ENCODE data around the gene AMBRA1. TPM values are rescaled to one million over a fixed set of nuclear protein-coding genes. Genes with fewer than 3 reads are reported as not detected.

The AMBRA1 gene
- total RNA-seq, 4 donors from 2014 or later, result 43.4 to 48.9 (median 46.3) TPM

DNA sequence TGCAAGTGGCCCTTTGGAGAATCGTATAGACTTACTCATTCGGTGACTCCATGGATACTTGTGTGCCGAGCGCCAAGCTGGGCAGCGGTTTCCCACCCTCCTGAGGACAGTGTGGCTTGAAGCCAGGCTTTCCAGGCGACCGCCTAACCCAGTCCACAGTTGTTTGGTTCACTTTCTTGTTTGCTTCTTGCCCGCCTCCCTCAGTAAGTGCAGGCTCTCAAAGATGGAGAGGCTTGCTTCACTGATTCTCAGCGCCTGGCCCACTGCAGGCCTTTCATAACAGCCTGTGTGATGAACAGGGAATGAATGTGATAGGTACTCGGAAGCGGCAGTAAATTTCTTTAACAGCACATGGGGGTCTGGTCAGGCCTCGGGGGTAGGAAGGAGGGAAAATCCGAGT is 223.6 kb downstream of the AMBRA1 start:
- no peaks in the 10 kb centered on the region for H3K27me3 ChIP-seq
- peaks cover 0 to 13% (median 5%) of the 10 kb centered on the region in 4 donors for H3K36me3 ChIP-seq
- H3K9me3 ChIP-seq, result no peaks in the 10 kb centered on the region
- H3K4me3 ChIP-seq, result no peak overlapping the region
- TF ChIP-seq, protein P1, sequence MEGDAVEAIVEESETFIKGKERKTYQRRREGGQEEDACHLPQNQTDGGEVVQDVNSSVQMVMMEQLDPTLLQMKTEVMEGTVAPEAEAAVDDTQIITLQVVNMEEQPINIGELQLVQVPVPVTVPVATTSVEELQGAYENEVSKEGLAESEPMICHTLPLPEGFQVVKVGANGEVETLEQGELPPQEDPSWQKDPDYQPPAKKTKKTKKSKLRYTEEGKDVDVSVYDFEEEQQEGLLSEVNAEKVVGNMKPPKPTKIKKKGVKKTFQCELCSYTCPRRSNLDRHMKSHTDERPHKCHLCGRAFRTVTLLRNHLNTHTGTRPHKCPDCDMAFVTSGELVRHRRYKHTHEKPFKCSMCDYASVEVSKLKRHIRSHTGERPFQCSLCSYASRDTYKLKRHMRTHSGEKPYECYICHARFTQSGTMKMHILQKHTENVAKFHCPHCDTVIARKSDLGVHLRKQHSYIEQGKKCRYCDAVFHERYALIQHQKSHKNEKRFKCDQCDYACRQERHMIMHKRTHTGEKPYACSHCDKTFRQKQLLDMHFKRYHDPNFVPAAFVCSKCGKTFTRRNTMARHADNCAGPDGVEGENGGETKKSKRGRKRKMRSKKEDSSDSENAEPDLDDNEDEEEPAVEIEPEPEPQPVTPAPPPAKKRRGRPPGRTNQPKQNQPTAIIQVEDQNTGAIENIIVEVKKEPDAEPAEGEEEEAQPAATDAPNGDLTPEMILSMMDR (IDR thresholded peaks at IDR 0.05), result no peak
- TF ChIP-seq POLR2A (IDR thresholded peaks at IDR 0.05) (no peak), EP300 (IDR thresholded peaks at IDR 0.05; ENCODE audit: low read depth) (no peak), POLR2AphosphoS5 (IDR thresholded peaks at IDR 0.05) (no peak)
- peaks cover 0 to 6% (median 5%) of the 10 kb centered on the region in 4 donors for H3K4me1 ChIP-seq
- no peak overlapping the region for H3K27ac ChIP-seq
- in situ Hi-C loops (cut with MboI; ENCODE audit: low pct_ligation_motif_present in 1 of 4, low pct_unique_long_range_greater_than_20kb in 1 of 4, low sequenced_read_pairs in 3 of 4), result no loop called here
- WGBS, 2 donors (ENCODE audit: low coverage in 1 of 2), result 86 to 88% methylated on average over 4 to 13 of the region's 13 CpGs
- no peak for DNase-seq
- intact Hi-C loops (cut with DNase I; ENCODE audit: low total_unique reads), result no loop called here

DNA sequence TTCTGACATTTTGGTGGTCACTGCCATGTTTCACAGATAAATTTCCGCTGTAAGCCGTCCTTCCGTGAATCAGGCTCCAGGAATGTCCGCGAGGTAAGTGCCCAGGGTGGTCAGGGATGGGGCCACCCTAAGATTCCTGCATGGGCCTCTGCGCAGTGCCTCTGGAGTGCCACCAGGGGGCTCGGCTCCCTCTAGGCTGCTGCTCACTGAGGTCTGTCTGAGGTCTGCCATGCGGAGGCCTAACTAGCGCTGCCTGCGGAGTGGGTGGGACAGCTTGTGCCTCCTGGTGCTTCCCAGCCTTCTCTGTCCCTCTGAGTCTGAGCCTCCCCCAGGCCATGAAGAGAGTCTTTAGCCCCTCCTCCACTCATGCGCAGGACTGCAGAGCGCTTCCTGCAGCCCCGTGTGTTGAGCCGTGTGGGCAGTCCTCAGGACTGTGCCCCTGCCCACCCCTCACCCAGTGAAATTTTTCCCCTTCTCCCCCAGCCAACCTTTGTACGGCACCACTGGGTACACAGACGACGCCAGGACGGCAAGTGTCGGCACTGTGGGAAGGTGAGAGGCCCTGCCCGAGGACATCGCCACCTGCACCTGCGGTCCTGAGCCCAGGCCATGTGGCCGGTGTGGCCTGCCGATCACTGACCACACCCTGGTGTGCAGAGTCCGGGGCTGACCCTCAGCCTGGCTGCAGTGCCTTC is 224.2 kb downstream of the AMBRA1 start:
- H3K4me3 ChIP-seq, result no peak overlapping the region
- DNase-seq, result peak; percentile 47
- H3K4me1 ChIP-seq, result peaks cover 0 to 6% (median 5%) of the 10 kb centered on the region in 4 donors
- H3K27me3 ChIP-seq, result no peaks in the 10 kb centered on the region
- WGBS, 2 donors (ENCODE audit: low coverage in 1 of 2), result 71 to 100% methylated on average over 1 to 25 of the region's 25 CpGs
- intact Hi-C loops (cut with DNase I; ENCODE audit: low total_unique reads), result no loop called here
- in situ Hi-C loops (cut with MboI; ENCODE audit: low pct_ligation_motif_present in 1 of 4, low pct_unique_long_range_greater_than_20kb in 1 of 4, low sequenced_read_pairs in 3 of 4), result no loop called here
- peaks cover 0 to 7% (median 2%) of the 10 kb centered on the region in 4 donors for H3K36me3 ChIP-seq
- H3K27ac ChIP-seq, result no peak overlapping the region
- H3K9me3 ChIP-seq, result no peaks in the 10 kb centered on the region
- TF ChIP-seq, protein P1 (IDR thresholded peaks at IDR 0.05), result peak; percentile 72 to 91 (median 80)
- TF ChIP-seq POLR2AphosphoS5 (IDR thresholded peaks at IDR 0.05), result no peak

DNA sequence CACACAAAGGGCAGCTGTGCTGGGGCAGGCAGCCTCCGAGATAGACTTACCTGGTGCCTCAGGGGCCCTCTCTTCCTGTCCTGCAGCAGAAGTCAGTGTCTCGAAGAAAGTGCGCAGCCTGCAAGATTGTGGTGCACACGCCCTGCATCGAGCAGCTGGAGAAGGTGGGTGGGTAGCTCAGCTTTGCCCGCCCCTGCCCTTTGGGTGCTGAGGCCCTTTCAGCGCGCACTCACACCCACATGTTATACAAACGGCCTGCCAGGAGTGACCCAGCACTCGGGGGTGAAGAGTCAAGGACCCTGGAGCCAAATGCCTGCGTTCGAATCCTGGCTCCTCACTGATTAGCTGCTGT is 225.9 kb downstream of the AMBRA1 start:
- H3K27ac ChIP-seq, result no peak overlapping the region
- peaks cover 5 to 13% (median 10%) of the 10 kb centered on the region in 4 donors for H3K4me1 ChIP-seq
- 70% methylated on average over 12 of the region's 12 CpGs; no CpG with 5 or more reads in 1 of the 2 donors for WGBS, 2 donors (ENCODE audit: low coverage in 1 of 2)

DNA sequence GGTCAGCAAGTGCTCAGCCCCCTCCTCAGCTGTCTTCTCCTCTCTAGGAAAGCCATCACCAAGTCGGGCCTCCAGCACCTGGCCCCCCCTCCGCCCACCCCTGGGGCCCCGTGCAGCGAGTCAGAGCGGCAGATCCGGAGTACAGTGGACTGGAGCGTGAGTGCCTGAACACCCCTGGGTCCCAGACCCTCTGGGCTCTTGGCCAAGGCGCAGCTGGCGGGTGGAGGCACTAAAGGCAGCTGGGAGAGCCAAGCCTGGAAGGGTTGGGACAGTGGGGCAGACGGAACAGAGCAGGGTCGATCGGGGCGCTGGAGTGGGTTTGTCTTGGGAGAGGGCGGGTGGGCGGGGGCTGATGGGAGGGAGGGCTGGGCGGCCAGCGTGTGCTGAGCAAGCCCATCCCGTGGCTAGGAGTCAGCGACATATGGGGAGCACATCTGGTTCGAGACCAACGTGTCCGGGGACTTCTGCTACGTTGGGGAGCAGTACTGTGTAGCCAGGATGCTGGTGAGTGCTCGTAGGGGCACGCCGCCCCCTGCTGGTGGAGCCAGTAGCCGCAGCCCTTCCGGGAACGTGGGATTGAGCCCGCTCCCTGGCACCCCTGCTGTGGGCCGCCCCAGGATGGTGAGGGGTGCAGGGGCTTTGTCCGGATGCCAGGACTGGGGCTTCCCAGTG is 226.4 kb downstream of the AMBRA1 start:
- peaks cover 10 to 18% (median 15%) of the 10 kb centered on the region in 4 donors for H3K4me1 ChIP-seq
- peak; percentile 72 for DNase-seq
- in situ Hi-C loops (cut with MboI; ENCODE audit: low pct_ligation_motif_present in 1 of 4, low pct_unique_long_range_greater_than_20kb in 1 of 4, low sequenced_read_pairs in 3 of 4), result no loop called here
- H3K9me3 ChIP-seq, result no peaks in the 10 kb centered on the region
- intact Hi-C loops (cut with DNase I; ENCODE audit: low total_unique reads), result no loop called here
- no peak overlapping the region for H3K4me3 ChIP-seq
- H3K27me3 ChIP-seq, result no peaks in the 10 kb centered on the region
- no peaks in the 10 kb centered on the region for H3K36me3 ChIP-seq
- WGBS, 2 donors (ENCODE audit: low coverage in 1 of 2), result 33% methylated on average over 20 of the region's 32 CpGs; no CpG with 5 or more reads in 1 of the 2 donors
- no peak overlapping the region for H3K27ac ChIP-seq
- TF ChIP-seq, protein P1 (IDR thresholded peaks at IDR 0.05), result peak; percentile 83 to 94 (median 91)
- TF ChIP-seq POLR2AphosphoS5 (IDR thresholded peaks at IDR 0.05), result no peak

More for the DNA sequence above, 225.9 kb downstream of the AMBRA1 start:
- Histone ChIP-seq H3K27me3 (no peaks in the 10 kb centered on the region), H3K4me3 (no peak overlapping the region), H3K9me3 (no peaks in the 10 kb centered on the region), H3K36me3 (no peaks in the 10 kb centered on the region)
- TF ChIP-seq POLR2A (IDR thresholded peaks at IDR 0.05) (no peak), POLR2AphosphoS5 (IDR thresholded peaks at IDR 0.05) (no peak), EP300 (IDR thresholded peaks at IDR 0.05; ENCODE audit: low read depth) (no peak)
- TF ChIP-seq, protein P1 (IDR thresholded peaks at IDR 0.05), result peak in 2 of 5 experiments; percentile 6 to 22
- intact Hi-C loops (cut with DNase I; ENCODE audit: low total_unique reads), result no loop called here
- in situ Hi-C loops (cut with MboI; ENCODE audit: low pct_ligation_motif_present in 1 of 4, low pct_unique_long_range_greater_than_20kb in 1 of 4, low sequenced_read_pairs in 3 of 4), result no loop called here
- DNase-seq, result no peak

Measured in transverse colon (tissue), 4 donors.